ENCODE measurements around the gene SAP130.

DNA sequence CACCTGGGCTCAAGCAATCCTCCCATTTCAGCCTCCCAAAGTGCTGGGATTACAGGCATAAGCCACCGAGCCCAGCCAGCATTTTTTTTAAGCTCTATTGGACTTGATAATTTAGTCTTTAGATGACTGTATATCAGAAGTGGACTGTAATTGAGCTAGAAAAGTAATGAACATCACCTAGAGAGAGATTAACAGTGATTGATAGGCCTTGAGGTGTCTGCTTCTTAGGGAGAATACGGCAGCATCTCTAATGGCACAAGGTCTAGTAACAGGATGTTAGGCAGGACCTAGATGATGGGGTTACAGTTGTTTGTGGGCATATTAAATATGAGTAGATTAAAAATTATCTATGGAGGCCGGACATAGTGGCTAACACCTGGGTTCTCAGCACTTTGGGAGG is 45.4 kb upstream of the SAP130 start:
- TF ChIP-seq, protein P1, sequence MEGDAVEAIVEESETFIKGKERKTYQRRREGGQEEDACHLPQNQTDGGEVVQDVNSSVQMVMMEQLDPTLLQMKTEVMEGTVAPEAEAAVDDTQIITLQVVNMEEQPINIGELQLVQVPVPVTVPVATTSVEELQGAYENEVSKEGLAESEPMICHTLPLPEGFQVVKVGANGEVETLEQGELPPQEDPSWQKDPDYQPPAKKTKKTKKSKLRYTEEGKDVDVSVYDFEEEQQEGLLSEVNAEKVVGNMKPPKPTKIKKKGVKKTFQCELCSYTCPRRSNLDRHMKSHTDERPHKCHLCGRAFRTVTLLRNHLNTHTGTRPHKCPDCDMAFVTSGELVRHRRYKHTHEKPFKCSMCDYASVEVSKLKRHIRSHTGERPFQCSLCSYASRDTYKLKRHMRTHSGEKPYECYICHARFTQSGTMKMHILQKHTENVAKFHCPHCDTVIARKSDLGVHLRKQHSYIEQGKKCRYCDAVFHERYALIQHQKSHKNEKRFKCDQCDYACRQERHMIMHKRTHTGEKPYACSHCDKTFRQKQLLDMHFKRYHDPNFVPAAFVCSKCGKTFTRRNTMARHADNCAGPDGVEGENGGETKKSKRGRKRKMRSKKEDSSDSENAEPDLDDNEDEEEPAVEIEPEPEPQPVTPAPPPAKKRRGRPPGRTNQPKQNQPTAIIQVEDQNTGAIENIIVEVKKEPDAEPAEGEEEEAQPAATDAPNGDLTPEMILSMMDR (IDR thresholded peaks at IDR 0.05; ENCODE audit: low read depth, low read length): no peak
- TF ChIP-seq POLR2A (IDR thresholded peaks at IDR 0.05; ENCODE audit: extremely low read depth, insufficient read length): no peak
